Kidney epithelial cell (primary cell): ENCODE results near the gene YDJC. TPM values are rescaled to one million over a fixed set of nuclear protein-coding genes. Genes with fewer than 3 reads are reported as not detected.
A peak's percentile ranks its signal among the peaks of the same experiment; 100 is the strongest.
"Not testable (repeated sequence)": the region's sequence is repeated elsewhere in the genome, so short reads cannot be mapped to it uniquely, and the experiment has no call there.

Experiments used
- DNase-seq: peaks from one replicate; pipeline ENCODE4 v3.0.0-alpha.2; 2010; ENCODE audit warnings: low read depth
- H3K27me3 ChIP-seq: 2 replicates; pipeline ENCODE4 v1.6.0; 2011; ENCODE audit warnings: low read length; ENCODE audit not compliant: control insufficient read depth, insufficient read depth
- H3K36me3 ChIP-seq: 2 replicates; pipeline ENCODE4 v1.5.1; 2011; ENCODE audit warnings: low read length; ENCODE audit not compliant: control insufficient read depth, insufficient read depth
- H3K4me3 ChIP-seq: 2 replicates; pipeline ENCODE4 v1.5.1; 2011; ENCODE audit warnings: low read depth, mild to moderate bottlenecking, control low read depth, low read length
- CTCF ChIP-seq: IDR thresholded peaks from 2 replicates; pipeline ENCODE4 v1.5.1; 2011; ENCODE audit warnings: mild to moderate bottlenecking, moderate library complexity, low read length, control low read depth, inconsistent platforms; ENCODE audit not compliant: insufficient read depth, poor library complexity, severe bottlenecking
- total RNA-seq: library from RNA; depleted of rRNA; stranded (reverse); fragments of >200 nt; gene quantifications from 2 replicates; pipeline ENCODE4 v1.2.3, GENCODE V29; 2015

Gene YDJC
- total RNA-seq, 1 donor from 2014 or later, result 95.5 TPM

- no peaks in the 10 kb centered on the region for H3K27me3 ChIP-seq
- peak; percentile 84 for TF ChIP-seq CTCF
- H3K36me3 ChIP-seq, result peaks cover 2% of the 10 kb centered on the region
- no peak for DNase-seq
- H3K4me3 ChIP-seq, result no peak overlapping the region
Measured at GRCh38 chr22:21646608-21647590, 17.1 kb upstream of the YDJC start.

DNA sequence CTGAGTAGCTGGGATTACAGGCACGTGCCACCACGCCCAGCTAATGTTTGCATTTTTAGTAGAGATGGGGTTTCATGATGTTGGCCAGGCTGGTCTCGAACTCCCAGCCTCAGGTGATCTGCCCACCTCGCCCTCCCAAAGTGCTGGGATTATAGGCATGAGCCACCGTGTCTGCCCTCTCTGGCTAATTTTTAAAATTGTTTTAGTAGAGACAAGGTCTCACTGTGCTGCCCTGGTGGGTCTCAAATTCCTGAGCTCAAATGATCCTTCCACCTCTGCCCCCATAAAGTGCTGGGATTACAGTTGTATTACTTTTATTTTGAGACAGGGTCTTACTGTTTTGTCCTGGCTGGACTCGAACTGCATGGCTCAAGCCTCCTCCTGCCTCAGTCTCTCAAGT, 15.7 kb upstream of the YDJC start:
- not testable (repeated sequence) for H3K27me3 ChIP-seq, DNase-seq, H3K36me3 ChIP-seq, H3K4me3 ChIP-seq

DNA sequence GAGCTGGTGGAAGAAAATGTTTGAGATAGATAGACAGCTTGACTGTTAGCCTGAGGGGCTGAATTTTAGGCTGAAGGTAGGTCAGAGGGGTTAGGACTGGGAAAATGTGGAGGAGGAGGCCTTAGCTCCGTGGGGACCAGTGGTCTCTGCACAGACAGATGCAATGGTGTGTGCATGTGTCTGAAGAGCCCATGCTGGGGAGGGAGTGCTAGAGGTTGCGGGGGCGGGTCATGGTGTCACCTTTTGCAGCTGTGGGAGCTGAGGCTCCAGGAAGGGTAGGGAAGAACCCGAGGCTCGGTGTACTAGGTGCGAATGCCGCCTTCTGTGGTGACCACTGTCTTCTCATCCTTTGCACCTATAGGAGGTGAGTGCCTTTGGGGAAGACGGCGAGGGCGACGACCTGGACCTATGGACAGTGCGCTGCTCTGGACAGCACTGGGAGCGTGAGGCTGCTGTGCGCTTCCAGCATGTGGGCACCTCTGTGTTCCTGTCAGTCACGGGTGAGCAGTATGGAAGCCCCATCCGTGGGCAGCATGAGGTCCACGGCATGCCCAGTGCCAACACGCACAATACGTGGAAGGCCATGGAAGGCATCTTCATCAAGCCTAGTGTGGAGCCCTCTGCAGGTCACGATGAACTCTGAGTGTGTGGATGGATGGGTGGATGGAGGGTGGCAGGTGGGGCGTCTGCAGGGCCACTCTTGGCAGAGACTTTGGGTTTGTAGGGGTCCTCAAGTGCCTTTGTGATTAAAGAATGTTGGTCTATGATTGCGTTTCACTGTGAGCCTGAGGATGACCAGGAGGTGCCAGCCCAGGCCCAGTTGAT, 13.9 kb upstream of the YDJC start:
- no peaks in the 10 kb centered on the region for H3K27me3 ChIP-seq
- H3K36me3 ChIP-seq, result peaks cover 2% of the 10 kb centered on the region
- no peak for TF ChIP-seq CTCF
- H3K4me3 ChIP-seq, result peak overlapping the region; percentile 82
- no peak for DNase-seq

DNA sequence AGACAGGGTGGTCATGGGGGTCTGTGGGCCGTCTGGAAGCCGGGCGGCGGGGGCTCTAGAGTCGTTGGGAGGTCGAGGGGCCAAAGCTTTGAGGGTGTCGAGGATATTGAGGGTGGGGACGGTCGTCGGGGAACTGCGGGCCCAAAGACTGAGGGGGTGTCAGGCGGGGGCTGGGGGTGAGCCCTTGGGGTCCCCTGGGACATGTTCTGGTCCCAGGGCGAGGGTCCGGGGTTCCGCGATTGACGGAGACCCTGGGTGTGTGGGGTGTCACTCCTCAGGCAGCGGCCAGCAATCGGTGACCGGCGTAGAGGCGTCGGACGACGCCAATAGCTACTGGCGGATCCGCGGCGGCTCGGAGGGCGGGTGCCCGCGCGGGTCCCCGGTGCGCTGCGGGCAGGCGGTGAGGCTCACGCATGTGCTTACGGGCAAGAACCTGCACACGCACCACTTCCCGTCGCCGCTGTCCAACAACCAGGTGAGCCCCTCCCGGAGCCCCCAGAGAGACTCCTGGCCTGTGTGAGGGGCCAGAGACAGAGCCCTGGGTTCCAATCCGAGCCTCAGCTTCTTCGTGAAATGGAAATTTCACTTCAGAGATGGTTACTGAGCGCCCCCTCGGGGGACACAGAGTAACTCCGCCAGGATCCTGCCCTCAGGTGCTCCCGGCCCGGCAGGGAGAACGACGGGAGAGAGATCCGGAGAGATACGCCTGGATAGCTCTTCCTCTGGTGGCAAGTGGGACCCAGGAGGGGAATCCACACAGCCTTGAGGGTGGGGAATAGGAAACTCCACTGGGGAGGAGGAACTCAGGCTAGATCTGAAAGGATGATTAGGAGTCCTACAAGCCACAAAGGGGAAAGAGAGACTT, 13.0 kb upstream of the YDJC start:
- H3K36me3 ChIP-seq, result peaks cover 2% of the 10 kb centered on the region
- no peaks in the 10 kb centered on the region for H3K27me3 ChIP-seq
- DNase-seq, result no peak
- H3K4me3 ChIP-seq, result peak overlapping the region; percentile 82
- peak; percentile 78 for TF ChIP-seq CTCF

DNA sequence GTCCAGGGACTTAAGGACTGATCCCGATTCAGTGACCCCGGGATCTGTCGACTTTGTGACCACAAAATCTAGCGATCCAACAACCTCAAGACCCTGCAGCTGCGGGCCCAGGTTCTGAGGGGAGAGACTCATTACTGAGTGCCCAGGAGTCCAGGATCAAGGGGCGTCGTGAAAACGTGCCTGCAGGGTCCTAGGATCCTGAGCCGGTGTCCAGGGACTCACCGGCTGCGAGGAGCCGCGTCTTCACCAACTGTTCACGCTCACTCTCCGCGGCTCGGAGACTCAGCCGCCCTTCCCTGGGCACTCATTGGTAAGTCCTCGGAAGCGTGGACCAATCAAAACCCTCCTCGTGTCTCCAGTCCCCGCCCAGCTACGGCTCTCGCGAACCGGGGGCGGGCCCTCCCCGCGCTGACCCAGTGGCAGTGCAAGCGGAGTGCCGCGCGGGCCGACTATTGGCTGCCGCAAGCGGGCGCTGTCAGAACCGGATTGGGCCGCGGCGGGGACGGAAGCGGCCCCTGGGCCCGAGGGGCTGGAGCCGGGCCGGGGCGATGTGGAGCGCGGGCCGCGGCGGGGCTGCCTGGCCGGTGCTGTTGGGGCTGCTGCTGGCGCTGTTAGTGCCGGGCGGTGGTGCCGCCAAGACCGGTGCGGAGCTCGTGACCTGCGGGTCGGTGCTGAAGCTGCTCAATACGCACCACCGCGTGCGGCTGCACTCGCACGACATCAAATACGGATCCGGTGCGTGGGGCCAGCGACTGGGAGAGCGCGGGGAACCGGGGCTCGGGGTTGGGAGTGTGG, 12.2 kb upstream of the YDJC start, which contains the start of gene SDF2L1:
Gene SDF2L1, plus strand, starts transcription at position 514 of the 795 bp plus-strand sequence. Its CDS starts 35 bp downstream, at position 549.
- peak within 1 kb of the TSS; percentile 82 for H3K4me3 ChIP-seq
- peak; percentile 93 for DNase-seq
- no peak for TF ChIP-seq CTCF
- peaks cover 2% of the 10 kb centered on the region for H3K36me3 ChIP-seq
- no peaks in the 10 kb centered on the region for H3K27me3 ChIP-seq
